ENCODE data around the gene PODN. TPM values are rescaled to one million over a fixed set of nuclear protein-coding genes. Genes with fewer than 3 reads are reported as not detected.

The PODN gene
- total and polyA plus RNA-seq, 2 donors (not counting 3 experiments of a cell fraction or from before 2014, with no cell fraction given) = 1.3 to 1.5 TPM

DNA sequence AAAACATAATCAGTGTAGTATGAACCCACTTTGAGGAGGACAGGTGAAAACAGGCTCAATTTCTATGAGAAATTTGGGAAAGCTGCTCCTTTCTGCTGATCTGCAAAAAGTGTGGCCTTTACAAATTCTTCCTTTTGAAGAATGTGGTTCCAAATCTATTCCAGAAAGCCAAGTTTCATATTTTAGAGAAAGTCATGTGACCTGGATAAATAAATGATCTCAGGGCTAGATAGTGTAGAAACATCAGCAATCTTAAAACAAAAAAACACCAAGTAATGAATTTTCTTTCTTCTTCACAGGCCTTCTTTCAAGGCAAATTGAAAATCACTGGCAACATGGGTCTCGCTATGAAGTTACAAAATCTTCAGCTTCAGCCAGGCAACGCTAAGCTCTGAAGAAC lies 11.7 kb upstream of the PODN start:
- H3K9ac ChIP-seq (replicated peaks; ENCODE audit: extremely low read depth, insufficient read depth, low read length) = peak overlapping the region; percentile 40
- TF ChIP-seq FOS (IDR thresholded peaks at IDR 0.05; ENCODE audit: borderline replicate concordance, insufficient read depth, low read length) (no peak), GATA2 (IDR thresholded peaks at IDR 0.05; ENCODE audit: insufficient read depth, insufficient read length, low read depth, low read length) (no peak), POLR2AphosphoS5 (IDR thresholded peaks at IDR 0.05; ENCODE audit: insufficient read depth, low read depth, low read length) (no peak), POLR2A (IDR thresholded peaks at IDR 0.05; ENCODE audit: low read depth, low read length) (no peak), JUN (IDR thresholded peaks at IDR 0.05; ENCODE audit: borderline replicate concordance, insufficient read depth, insufficient read length, low read depth) (no peak), EZH2 (IDR thresholded peaks at IDR 0.05; ENCODE audit: borderline replicate concordance, low read depth, low read length, severe bottlenecking) (no peak), MYC (IDR thresholded peaks at IDR 0.05; ENCODE audit: low read depth, low read length) (no peak)
- TF ChIP-seq, protein P1, sequence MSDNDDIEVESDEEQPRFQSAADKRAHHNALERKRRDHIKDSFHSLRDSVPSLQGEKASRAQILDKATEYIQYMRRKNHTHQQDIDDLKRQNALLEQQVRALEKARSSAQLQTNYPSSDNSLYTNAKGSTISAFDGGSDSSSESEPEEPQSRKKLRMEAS (IDR thresholded peaks at IDR 0.05; ENCODE audit: insufficient read depth, insufficient read length) = no peak
- TF ChIP-seq, protein P2, sequence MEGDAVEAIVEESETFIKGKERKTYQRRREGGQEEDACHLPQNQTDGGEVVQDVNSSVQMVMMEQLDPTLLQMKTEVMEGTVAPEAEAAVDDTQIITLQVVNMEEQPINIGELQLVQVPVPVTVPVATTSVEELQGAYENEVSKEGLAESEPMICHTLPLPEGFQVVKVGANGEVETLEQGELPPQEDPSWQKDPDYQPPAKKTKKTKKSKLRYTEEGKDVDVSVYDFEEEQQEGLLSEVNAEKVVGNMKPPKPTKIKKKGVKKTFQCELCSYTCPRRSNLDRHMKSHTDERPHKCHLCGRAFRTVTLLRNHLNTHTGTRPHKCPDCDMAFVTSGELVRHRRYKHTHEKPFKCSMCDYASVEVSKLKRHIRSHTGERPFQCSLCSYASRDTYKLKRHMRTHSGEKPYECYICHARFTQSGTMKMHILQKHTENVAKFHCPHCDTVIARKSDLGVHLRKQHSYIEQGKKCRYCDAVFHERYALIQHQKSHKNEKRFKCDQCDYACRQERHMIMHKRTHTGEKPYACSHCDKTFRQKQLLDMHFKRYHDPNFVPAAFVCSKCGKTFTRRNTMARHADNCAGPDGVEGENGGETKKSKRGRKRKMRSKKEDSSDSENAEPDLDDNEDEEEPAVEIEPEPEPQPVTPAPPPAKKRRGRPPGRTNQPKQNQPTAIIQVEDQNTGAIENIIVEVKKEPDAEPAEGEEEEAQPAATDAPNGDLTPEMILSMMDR (IDR thresholded peaks at IDR 0.05; ENCODE audit: extremely low read depth in 1 of 2, insufficient read depth in 1 of 2, low read depth in 1 of 2, low read length in 2 of 2) = no peak
- POLR2A ChIA-PET = no interaction called here
- intact Hi-C loops (cut with micrococcal nuclease) (no loop called here), dilution Hi-C loops (cut with MboI; ENCODE audit: extremely low pct_ligation_motif_present, low sequenced_read_pairs) (no loop called here)
- no peaks in the 10 kb centered on the region for H3K27me3 ChIP-seq (ENCODE audit: control insufficient read depth in 2 of 2, insufficient read depth in 2 of 2, low read length in 2 of 2)
- BruUV-seq (replicated peaks) = no TSS peak
- peak overlapping the region; percentile 80 for H3K4me2 ChIP-seq (ENCODE audit: insufficient read depth, low read length)
- H3K79me2 ChIP-seq (ENCODE audit: control insufficient read depth, insufficient read depth, low read length) = no peaks in the 10 kb centered on the region
- H3K36me3 ChIP-seq (ENCODE audit: control insufficient read depth in 2 of 2, extremely low read depth in 1 of 2, insufficient read depth in 2 of 2, low read length in 2 of 2) = no peaks in the 10 kb centered on the region
- no peaks in the 10 kb centered on the region for H3K9me3 ChIP-seq (replicated peaks; ENCODE audit: control insufficient read depth, insufficient read depth, low read length)
- H4K20me1 ChIP-seq (replicated peaks; ENCODE audit: control insufficient read depth, extremely low read depth, insufficient read depth, low read length) = no peaks in the 10 kb centered on the region
- H3K4me1 ChIP-seq (ENCODE audit: control insufficient read depth, extremely low read depth, insufficient read depth, low read length) = peaks cover 46% of the 10 kb centered on the region
- no peak overlapping the region for H3K4me3 ChIP-seq (replicated peaks in 1 of 3; ENCODE audit: insufficient read depth in 1 of 3, low read depth in 1 of 3, low read length in 3 of 3)
- FAIRE-seq (peak; percentile 37), DNase-seq (ENCODE audit: low read depth, low spot score) (no peak)
- peak overlapping the region; percentile 95 for H3K27ac ChIP-seq (ENCODE audit: insufficient read depth, low read depth, low read length)
- peak overlapping the region; percentile 15 for H2AFZ ChIP-seq (ENCODE audit: low read depth, low read length)
- no peaks in the 10 kb centered on the region for H3K9me1 ChIP-seq (replicated peaks; ENCODE audit: control insufficient read depth, extremely low read depth, insufficient read depth, low read length)
- CTCF ChIA-PET = interaction anchor here (3.7 kb wide), 1 partner anchor 9 kb away, joined by 26 read pairs; no protein-coding TSS in a partner anchor
